H9 (cell line): ENCODE results near the gene UBAC2. TPM values are rescaled to one million over a fixed set of nuclear protein-coding genes. Genes with fewer than 3 reads are reported as not detected.

ENCODE experiments used
- DNase-seq: peaks from one replicate; pipeline ENCODE4 v3.0.0-alpha.2; 2017
- H2AFZ ChIP-seq: one replicate; pipeline ENCODE4 v1.6.1; 2013; ENCODE audit warnings: mild to moderate bottlenecking, low read length, control low read depth, moderate library complexity
- H2AK5ac ChIP-seq: 2 replicates; pipeline ENCODE4 v1.6.1; 2013; ENCODE audit warnings: low read length, control low read depth, mixed read lengths; ENCODE audit not compliant: insufficient read length
- H2BK120ac ChIP-seq: one replicate; pipeline ENCODE4 v1.6.1; 2013; ENCODE audit warnings: low read depth, mild to moderate bottlenecking, low read length, control low read depth, inconsistent platforms; ENCODE audit not compliant: poor library complexity, severe bottlenecking
- H2BK12ac ChIP-seq: 2 replicates; pipeline ENCODE4 v1.6.1; 2013; ENCODE audit warnings: low read length, control low read depth, mixed read lengths, low read depth; ENCODE audit not compliant: insufficient read length
- H2BK15ac ChIP-seq: 2 replicates; pipeline ENCODE4 v1.6.1; 2013; ENCODE audit warnings: low read depth, low read length, control low read depth
- H2BK20ac ChIP-seq: one replicate; pipeline ENCODE4 v1.6.1; 2013; ENCODE audit warnings: low read depth, mild to moderate bottlenecking, low read length, control low read depth, inconsistent platforms; ENCODE audit not compliant: poor library complexity, severe bottlenecking
- H2BK5ac ChIP-seq: 2 replicates; pipeline ENCODE4 v1.6.1; 2013; ENCODE audit warnings: low read length, control low read depth, mixed read lengths; ENCODE audit not compliant: insufficient read length
- H3K14ac ChIP-seq: 2 replicates; pipeline ENCODE4 v1.6.1; 2013; ENCODE audit warnings: low read length, control low read depth; ENCODE audit not compliant: insufficient read depth
- H3K18ac ChIP-seq: 2 replicates; pipeline ENCODE4 v1.6.1; 2013; ENCODE audit warnings: low read depth, mild to moderate bottlenecking, mixed read lengths, low read length, control low read depth; ENCODE audit not compliant: insufficient read length
- H3K23ac ChIP-seq: 2 replicates; pipeline ENCODE4 v1.6.1; 2013; ENCODE audit warnings: low read length, control low read depth, mixed read lengths, low read depth; ENCODE audit not compliant: insufficient read length
- H3K23me2 ChIP-seq: 2 replicates; pipeline ENCODE4 v1.6.1; 2013; ENCODE audit warnings: low read depth, mild to moderate bottlenecking, mixed read lengths, low read length, control low read depth; ENCODE audit not compliant: insufficient read length, poor library complexity, severe bottlenecking
- H3K27ac ChIP-seq: 2 replicates; pipeline ENCODE4 v1.5.1; 2013; ENCODE audit warnings: low read length, control low read depth, mixed read lengths, low read depth; ENCODE audit not compliant: insufficient read length
- H3K27me3 ChIP-seq: 2 replicates; pipeline ENCODE4 v1.6.1; 2013; ENCODE audit warnings: low read length, control low read depth, inconsistent platforms; ENCODE audit not compliant: insufficient read depth
- H3K4ac ChIP-seq: 2 replicates; pipeline ENCODE4 v1.6.1; 2013; ENCODE audit warnings: low read depth, mild to moderate bottlenecking, control low read depth, inconsistent platforms, low read length, moderate library complexity
- H3K4me1 ChIP-seq: 2 replicates; pipeline ENCODE4 v1.6.1; 2013; ENCODE audit warnings: low read length, control low read depth, inconsistent platforms; ENCODE audit not compliant: insufficient read depth
- H3K4me2 ChIP-seq: 2 replicates; pipeline ENCODE4 v1.6.1; 2013; ENCODE audit warnings: low read length, control low read depth, mixed read lengths; ENCODE audit not compliant: insufficient read length, insufficient read depth
- H3K56ac ChIP-seq: 2 replicates; pipeline ENCODE4 v1.6.1; 2013; ENCODE audit warnings: low read depth, mild to moderate bottlenecking, mixed read lengths, low read length, control low read depth; ENCODE audit not compliant: insufficient read length
- H3K79me1 ChIP-seq: 2 replicates; pipeline ENCODE4 v1.6.1; 2013; ENCODE audit warnings: low read depth, mild to moderate bottlenecking, moderate library complexity, low read length, control low read depth, inconsistent platforms; ENCODE audit not compliant: insufficient read depth, poor library complexity, severe bottlenecking
- H3K79me2 ChIP-seq: 2 replicates; pipeline ENCODE4 v1.6.1; 2013; ENCODE audit warnings: low read length, control low read depth, inconsistent platforms; ENCODE audit not compliant: insufficient read depth
- H3K9ac ChIP-seq: 2 replicates; pipeline ENCODE4 v1.6.1; 2013; ENCODE audit warnings: low read length, control low read depth, mixed read lengths; ENCODE audit not compliant: insufficient read length; ENCODE audit errors: extremely low read depth
- H3K9me3 ChIP-seq: one replicate; pipeline ENCODE4 v1.6.1; 2013; ENCODE audit warnings: low read depth, low read length, inconsistent platforms; ENCODE audit not compliant: control insufficient read depth
- H3T11ph ChIP-seq: one replicate; pipeline ENCODE4 v1.6.1; 2013; ENCODE audit warnings: mild to moderate bottlenecking, low read length, control low read depth, inconsistent platforms
- H4K20me1 ChIP-seq: one replicate; pipeline ENCODE4 v1.6.1; 2013; ENCODE audit not compliant: control insufficient read depth, insufficient read length, insufficient read depth
- H4K5ac ChIP-seq: 2 replicates; pipeline ENCODE4 v1.6.1; 2013; ENCODE audit warnings: low read depth, mild to moderate bottlenecking, mixed read lengths, low read length, control low read depth; ENCODE audit not compliant: insufficient read length
- H4K8ac ChIP-seq: replicated peaks from 2 replicates; pipeline ENCODE4 v1.6.1; 2013; ENCODE audit warnings: low read length, control low read depth, mixed read lengths, low read depth; ENCODE audit not compliant: insufficient read length
- H4K91ac ChIP-seq: 2 replicates; pipeline ENCODE4 v1.6.1; 2013; ENCODE audit warnings: low read depth, mild to moderate bottlenecking, moderate library complexity, mixed read lengths, low read length, control low read depth; ENCODE audit not compliant: insufficient read length
- H3K27ac Mint-ChIP-seq, 3 experiments: 2 replicates in 2 of 3; 3 replicates in 1 of 3; pipeline ENCODE4 v1.8.0; 2020 to 2021; ENCODE audit warnings: mixed read lengths in 3 of 3, mild to moderate bottlenecking in 1 of 3, moderate library complexity in 1 of 3
- H3K27me3 Mint-ChIP-seq: 2 replicates; pipeline ENCODE4 v1.8.0; 2021; ENCODE audit warnings: low read depth, mild to moderate bottlenecking, moderate library complexity, mixed read lengths
- H3K36me3 Mint-ChIP-seq, 3 experiments: 2 replicates in 2 of 3; 3 replicates in 1 of 3; pipeline ENCODE4 v1.8.0; 2020 to 2021; ENCODE audit warnings: low read depth in 3 of 3, mixed read lengths in 3 of 3; ENCODE audit not compliant: insufficient read depth in 1 of 3
- H3K4me1 Mint-ChIP-seq, 2 experiments: 2 replicates each; pipeline ENCODE4 v1.8.0; 2020; ENCODE audit warnings: mixed read lengths in 2 of 2
- H3K4me3 Mint-ChIP-seq, 2 experiments: 2 replicates in 1 of 2; 3 replicates in 1 of 2; pipeline ENCODE4 v1.8.0; 2020 to 2021; ENCODE audit warnings: mild to moderate bottlenecking in 2 of 2, mixed read lengths in 2 of 2, moderate library complexity in 1 of 2
- H3K9me3 Mint-ChIP-seq, 2 experiments: 2 replicates in 1 of 2; 3 replicates in 1 of 2; pipeline ENCODE4 v1.8.0; 2020; ENCODE audit warnings: mild to moderate bottlenecking in 2 of 2, mixed read lengths in 2 of 2, moderate library complexity in 1 of 2
- WGBS: extraction: QIAGEN DNeasy Blood & Tissue Kit; methylation state at CpG from one replicate; pipeline ENCODE4 v1.1.7; 2013; ENCODE audit warnings: missing lambda C conversion rate, low lambda C conversion rate, mixed read lengths; ENCODE audit not compliant: insufficient read length; ENCODE audit errors: extremely low coverage; 5-methylcytosine and 5-hydroxymethylcytosine counted together
- total RNA-seq: library from RNA; stranded (reverse); gene quantifications from 2 replicates; pipeline ENCODE4 v1.2.1, GENCODE V29; 2021
- TF ChIP-seq, protein P1 (sequence below): fragments of 200-600 bp; sonication (generic); conservative IDR thresholded peaks from 3 replicates; pipeline ENCODE4 v1.8.0; 2021; ENCODE audit warnings: antibody characterized with exemption, mild to moderate bottlenecking

UBAC2 gene
- total RNA-seq, 1 experiment from 2014 or later: 52.3 TPM

DNA sequence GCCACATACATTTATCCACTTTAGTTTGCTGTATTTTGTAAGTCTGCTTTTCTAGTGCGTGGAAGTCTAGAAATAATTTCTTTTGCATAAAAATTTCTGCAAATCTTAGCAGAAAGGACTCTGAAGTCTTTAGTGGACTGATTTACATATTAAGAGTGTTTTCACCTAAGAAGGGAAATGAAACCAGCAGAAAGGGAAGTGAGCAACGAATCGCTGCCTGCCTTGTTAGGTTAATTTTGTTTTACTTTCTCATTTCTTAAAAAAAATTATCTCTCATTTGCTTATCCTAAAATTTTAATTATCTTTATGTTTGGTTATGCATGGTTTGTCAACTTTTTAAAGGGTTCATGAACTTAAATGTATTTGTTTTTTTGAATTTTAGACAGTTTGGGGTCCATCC, 58.3 kb downstream of the UBAC2 start:
- Mint-ChIP-seq H3K9me3 (no peaks in the 10 kb centered on the region), H3K4me3 (no peak overlapping the region), H3K36me3 (peaks cover 2 to 12% (median 7%) of the 10 kb centered on the region in 3 experiments; a peak in 5 of 7 replicates), H3K27ac (no peak overlapping the region), H3K27me3 (no peaks in the 10 kb centered on the region; the same call in 1 of the 2 replicates), H3K4me1 (0 out of 4 replicates have a peak, but pooled peaks cover 0 to 4% of the 10 kb centered on the region in 2 experiments)
- Histone ChIP-seq H2AK5ac (no peak overlapping the region), H3T11ph (no peak overlapping the region), H3K23me2 (no peaks in the 10 kb centered on the region), H4K5ac (no peak overlapping the region), H2BK5ac (no peak overlapping the region), H2BK120ac (no peak overlapping the region), H2BK20ac (no peak overlapping the region), H3K9me3 (no peaks in the 10 kb centered on the region), H3K14ac (no peak overlapping the region), H2BK12ac (no peak overlapping the region), H3K9ac (no peak overlapping the region), H3K4me1 (no peaks in the 10 kb centered on the region), H3K79me2 (no peaks in the 10 kb centered on the region), H3K23ac (no peak overlapping the region), H4K20me1 (peaks cover 2% of the 10 kb centered on the region), H3K4me2 (no peak overlapping the region), H3K4ac (no peak overlapping the region), H3K18ac (no peak overlapping the region), H4K8ac (no peak overlapping the region), H2BK15ac (no peak overlapping the region), H3K27ac (no peak overlapping the region), H4K91ac (no peak overlapping the region), H2AFZ (no peak overlapping the region), H3K79me1 (no peaks in the 10 kb centered on the region), H3K56ac (no peak overlapping the region), H3K27me3 (no peaks in the 10 kb centered on the region)
- TF ChIP-seq, protein P1, sequence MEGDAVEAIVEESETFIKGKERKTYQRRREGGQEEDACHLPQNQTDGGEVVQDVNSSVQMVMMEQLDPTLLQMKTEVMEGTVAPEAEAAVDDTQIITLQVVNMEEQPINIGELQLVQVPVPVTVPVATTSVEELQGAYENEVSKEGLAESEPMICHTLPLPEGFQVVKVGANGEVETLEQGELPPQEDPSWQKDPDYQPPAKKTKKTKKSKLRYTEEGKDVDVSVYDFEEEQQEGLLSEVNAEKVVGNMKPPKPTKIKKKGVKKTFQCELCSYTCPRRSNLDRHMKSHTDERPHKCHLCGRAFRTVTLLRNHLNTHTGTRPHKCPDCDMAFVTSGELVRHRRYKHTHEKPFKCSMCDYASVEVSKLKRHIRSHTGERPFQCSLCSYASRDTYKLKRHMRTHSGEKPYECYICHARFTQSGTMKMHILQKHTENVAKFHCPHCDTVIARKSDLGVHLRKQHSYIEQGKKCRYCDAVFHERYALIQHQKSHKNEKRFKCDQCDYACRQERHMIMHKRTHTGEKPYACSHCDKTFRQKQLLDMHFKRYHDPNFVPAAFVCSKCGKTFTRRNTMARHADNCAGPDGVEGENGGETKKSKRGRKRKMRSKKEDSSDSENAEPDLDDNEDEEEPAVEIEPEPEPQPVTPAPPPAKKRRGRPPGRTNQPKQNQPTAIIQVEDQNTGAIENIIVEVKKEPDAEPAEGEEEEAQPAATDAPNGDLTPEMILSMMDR: no peak
- WGBS: no CpG with 5 or more reads among the region's 3 CpGs
- no peak for DNase-seq
